HepG2 (cell line): ENCODE data around the gene KLF12. TPM values are rescaled to one million over a fixed set of nuclear protein-coding genes. Genes with fewer than 3 reads are reported as not detected.

Experiments
- ATAC-seq: fragments of 200-7000 bp; cut with Tn5 transposase; 3 replicates; pipeline ENCODE4 v1.9.1; 2020; ENCODE audit warnings: mild to moderate bottlenecking, moderate library complexity
- BruUV-seq: library from RNA; stranded (reverse); fragments of 400-500 nt; replicated peaks from 2 replicates; lab custom pipeline; 2021; lab: Mats Ljungman, UMichigan
- CTCF ChIA-PET: fragments of 300-600 bp; formaldehyde crosslinking; extraction: SDS; loops from one replicate; lab custom pipeline; 2021; ENCODE audit warnings: low total read pairs, inconsistent platforms, low intra/inter-chr PET ratio; lab: Yijun Ruan, JAX
- POLR2A ChIA-PET: fragments of 350-600 bp; sonication (Branson Sonifier 250); formaldehyde crosslinking; loops from one replicate; lab custom pipeline; 2020; ENCODE audit warnings: antibody characterized with exemption, inconsistent platforms; lab: Yijun Ruan, JAX
- DNase-seq: peaks from one replicate; pipeline ENCODE4 v3.0.0-alpha.2; 2015; ENCODE audit warnings: low spot score
- FAIRE-seq: peaks from 3 replicates; lab custom pipeline; 2011; peaks lifted over from hg19 to GRCh38; lab: Jason Lieb, UNC
- H2AFZ ChIP-seq: one replicate; pipeline ENCODE4 v1.6.1; 2011; ENCODE audit warnings: low read length, inconsistent platforms
- H3K27ac ChIP-seq: fragments of 300-600 bp; 3 replicates; pipeline ENCODE4 v1.8.0; 2011; ENCODE audit warnings: mixed run types, mild to moderate bottlenecking, mixed read lengths, low read length, inconsistent platforms; ENCODE audit not compliant: insufficient read depth; ENCODE audit errors: extremely low read length
- H3K27me3 ChIP-seq, 2 experiments: fragments of 200-600 bp in 1 of 2; 2 replicates in 1 of 2; 3 replicates in 1 of 2; pipeline versions ENCODE4 v1.6.0 to v1.8.0; 2011; ENCODE audit warnings: low read length in 2 of 2, mild to moderate bottlenecking in 2 of 2, moderate library complexity in 2 of 2, inconsistent platforms in 1 of 2; ENCODE audit not compliant: insufficient read depth in 2 of 2, control insufficient read depth in 1 of 2
- H3K36me3 ChIP-seq, 2 experiments: fragments of 200-600 bp in 1 of 2; replicated peaks in 1 of 2; 2 replicates in 1 of 2; 3 replicates in 1 of 2; pipeline versions ENCODE4 v1.5.1 to v1.8.0; 2011; ENCODE audit warnings: low read length in 2 of 2, inconsistent platforms in 1 of 2; ENCODE audit not compliant: insufficient read depth in 2 of 2, control insufficient read depth in 1 of 2
- H3K4me1 ChIP-seq: 2 replicates; pipeline ENCODE4 v1.5.1; 2012; ENCODE audit warnings: low read length, inconsistent platforms; ENCODE audit not compliant: insufficient read depth
- H3K4me2 ChIP-seq: 2 replicates; pipeline ENCODE4 v1.6.0; 2011; ENCODE audit warnings: low read depth, low read length, inconsistent platforms
- H3K4me3 ChIP-seq, 3 experiments: fragments of 200-600 bp in 1 of 3; sonication (generic), shearing (Covaris generic) in 1 of 3; replicated peaks in 1 of 3; 2 replicates each; pipeline ENCODE4 v1.5.1; 2011 to 2016; ENCODE audit warnings: low read length in 3 of 3, inconsistent platforms in 2 of 3, low read depth in 2 of 3, mild to moderate bottlenecking in 2 of 3, control low read depth in 1 of 3, mixed read lengths in 1 of 3; ENCODE audit not compliant: insufficient read depth in 1 of 3
- H3K79me2 ChIP-seq: one replicate; pipeline ENCODE4 v1.6.1; 2011; ENCODE audit warnings: low read length, inconsistent platforms; ENCODE audit not compliant: insufficient read depth
- H3K9ac ChIP-seq: 2 replicates; pipeline ENCODE4 v1.6.0; 2011; ENCODE audit warnings: mild to moderate bottlenecking, low read depth, low read length, inconsistent platforms; ENCODE audit not compliant: insufficient read depth
- H3K9me3 ChIP-seq: 2 replicates; pipeline ENCODE4 v1.5.1; 2012; ENCODE audit warnings: mild to moderate bottlenecking, low read length
- H4K20me1 ChIP-seq: 2 replicates; pipeline ENCODE4 v1.6.0; 2011; ENCODE audit warnings: inconsistent platforms, mild to moderate bottlenecking, low read length, moderate library complexity; ENCODE audit not compliant: insufficient read depth
- BRD4 ChIP-seq: sonication (generic); formaldehyde crosslinking; IDR thresholded peaks from 2 replicates; pipeline ENCODE4 v1.4.0; 2020; ENCODE audit warnings: missing genetic modification reagents
- E2F2 ChIP-seq: sonication (generic); formaldehyde crosslinking; IDR thresholded peaks from 2 replicates; pipeline ENCODE4 v1.4.0; 2020; ENCODE audit warnings: missing genetic modification reagents, borderline replicate concordance
- ESRRA ChIP-seq: sonication (generic); formaldehyde crosslinking; IDR thresholded peaks from 2 replicates; pipeline ENCODE4 v1.5.1; 2020; ENCODE audit warnings: mild to moderate bottlenecking, low read depth, missing genetic modification reagents
- GLI4 ChIP-seq: sonication (generic); formaldehyde crosslinking; IDR thresholded peaks from 2 replicates; pipeline ENCODE4 v1.5.1; 2020; ENCODE audit warnings: missing genetic modification reagents, mild to moderate bottlenecking, moderate library complexity, borderline replicate concordance
- HIC2 ChIP-seq: sonication (generic); formaldehyde crosslinking; IDR thresholded peaks from 2 replicates; pipeline ENCODE4 v1.9.0; 2022; ENCODE audit warnings: low read depth, missing genetic modification reagents
- PCBP1 ChIP-seq: fragments of 200-400 bp; formaldehyde crosslinking; IDR thresholded peaks from 2 replicates; pipeline ENCODE4 v1.6.1; 2017; ENCODE audit warnings: mild to moderate bottlenecking, low read depth, low read length, borderline replicate concordance
- REXO4 ChIP-seq: sonication (generic); formaldehyde crosslinking; IDR thresholded peaks from 2 replicates; pipeline ENCODE4 v1.8.0; 2022; ENCODE audit warnings: missing genetic modification reagents, mild to moderate bottlenecking, borderline replicate concordance
- RFXAP ChIP-seq: sonication (generic); formaldehyde crosslinking; IDR thresholded peaks from 2 replicates; pipeline ENCODE4 v1.4.0; 2020; ENCODE audit warnings: missing genetic modification reagents, borderline replicate concordance
- SMAD9 ChIP-seq: sonication (generic); formaldehyde crosslinking; IDR thresholded peaks from 2 replicates; pipeline ENCODE4 v1.5.1; 2020; ENCODE audit warnings: mild to moderate bottlenecking, missing genetic modification reagents
- YEATS2 ChIP-seq: sonication (generic); formaldehyde crosslinking; IDR thresholded peaks from 2 replicates; pipeline ENCODE4 v1.4.0; 2020; ENCODE audit warnings: missing genetic modification reagents, borderline replicate concordance
- ZNF354B ChIP-seq: sonication (generic); formaldehyde crosslinking; IDR thresholded peaks from 2 replicates; pipeline ENCODE4 v1.8.0; 2022; ENCODE audit warnings: mild to moderate bottlenecking, missing genetic modification reagents
- ZNF570 ChIP-seq: sonication (generic); formaldehyde crosslinking; IDR thresholded peaks from 2 replicates; pipeline ENCODE4 v1.4.0; 2020; ENCODE audit warnings: mild to moderate bottlenecking, missing genetic modification reagents, borderline replicate concordance
- ZNF792 ChIP-seq: IDR thresholded peaks from 2 replicates; pipeline ENCODE4 v1.6.1; 2016
- WGBS: methylation state at CpG from one replicate; pipeline ENCODE4 v1.1.6; 2017; ENCODE audit warnings: low lambda C conversion rate; 5-methylcytosine and 5-hydroxymethylcytosine counted together
- in situ Hi-C: cut with HindIII; loops from 2 replicates; pipeline ENCODE4 v1.10.0; 2017; ENCODE audit warnings: low pct_unique_long_range_greater_than_20kb; ENCODE audit not compliant: extremely low pct_ligation_motif_present
- intact Hi-C: fragments of 100-400 bp; cut with micrococcal nuclease; formaldehyde crosslinking; loops from one replicate; pipeline ENCODE4 v1.10.0; 2022; ENCODE audit not compliant: unreplicated experiment
- polyA plus RNA-seq, 8 experiments: library from polyadenylated mRNA; depleted of rRNA in 3 of 8; stranded (reverse) in 7 of 8; unstranded in 1 of 8; fragments of >200 nt; fragmentation: Illumina TruSeq in 4 of 8; extraction: Trizol in 4 of 8; gene quantifications; 2 replicates each; pipeline versions ENCODE4 v1.2.1 to v1.2.3, GENCODE V29; 2011 to 2016; ENCODE audit warnings: low read depth in 4 of 8, missing spikeins in 1 of 8, mixed read lengths in 1 of 8; ENCODE audit not compliant: insufficient read depth in 1 of 8
- total RNA-seq, 5 experiments: library from RNA; depleted of rRNA; stranded (reverse); fragments of >200 nt; fragmentation: Illumina TruSeq; extraction: Trizol; gene quantifications; 2 replicates each; pipeline ENCODE4 v1.2.3, GENCODE V29; 2016; ENCODE audit warnings: low read depth in 1 of 5
- TF ChIP-seq, protein P1 (sequence below): sonication (generic); formaldehyde crosslinking; IDR thresholded peaks from 2 replicates; pipeline ENCODE4 v1.5.0; 2020; ENCODE audit warnings: missing genetic modification reagents

KLF12 gene
- total and polyA plus RNA-seq, 2 of the 13 experiments (the other 11 are each of a cell fraction or from before 2014, with no cell fraction given): 0.66 to 1.5 TPM

DNA sequence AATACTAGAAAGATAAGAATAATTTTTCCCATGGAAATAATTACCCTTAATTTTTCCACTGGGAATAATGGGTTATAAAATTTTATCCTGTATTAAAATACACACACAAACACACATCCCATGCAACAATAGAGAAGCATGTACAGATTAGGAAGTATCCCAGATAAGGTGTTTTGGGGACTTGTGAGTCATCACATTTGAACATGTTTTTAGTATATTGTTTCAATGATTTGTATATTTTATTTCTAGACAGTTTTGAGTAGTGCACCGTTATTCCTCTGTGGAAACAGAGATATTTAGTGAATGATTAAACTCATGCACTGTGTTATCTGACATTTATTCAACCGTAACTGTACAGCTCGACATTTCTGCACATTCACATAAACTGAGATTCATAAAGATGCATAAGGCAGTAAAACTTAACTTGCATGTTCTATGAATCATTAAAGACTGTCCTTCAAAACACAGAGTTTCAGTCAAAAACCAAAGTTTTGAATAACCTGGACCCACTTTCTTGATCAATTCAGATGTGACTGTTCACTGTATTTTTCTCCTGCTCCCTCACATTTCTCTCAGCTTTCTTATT is 30.1 kb downstream of the KLF12 start:
- H2AFZ ChIP-seq: no peak overlapping the region
- H3K27ac ChIP-seq: no peak overlapping the region
- H3K9ac ChIP-seq: no peak overlapping the region
- no peaks in the 10 kb centered on the region for H4K20me1 ChIP-seq
- H3K79me2 ChIP-seq: no peaks in the 10 kb centered on the region
- TF ChIP-seq RFXAP (no peak), GLI4 (no peak), E2F2 (CRISPR knock-in tag) (no peak), BRD4 (CRISPR knock-in tag) (no peak), HIC2 (no peak), YEATS2 (CRISPR knock-in tag) (no peak), ZNF792 (no peak), REXO4 (CRISPR knock-in tag) (no peak), ESRRA (CRISPR knock-in tag) (no peak), SMAD9 (no peak), ZNF570 (CRISPR knock-in tag) (no peak), PCBP1 (no peak), ZNF354B (CRISPR knock-in tag) (no peak)
- TF ChIP-seq, protein P1, sequence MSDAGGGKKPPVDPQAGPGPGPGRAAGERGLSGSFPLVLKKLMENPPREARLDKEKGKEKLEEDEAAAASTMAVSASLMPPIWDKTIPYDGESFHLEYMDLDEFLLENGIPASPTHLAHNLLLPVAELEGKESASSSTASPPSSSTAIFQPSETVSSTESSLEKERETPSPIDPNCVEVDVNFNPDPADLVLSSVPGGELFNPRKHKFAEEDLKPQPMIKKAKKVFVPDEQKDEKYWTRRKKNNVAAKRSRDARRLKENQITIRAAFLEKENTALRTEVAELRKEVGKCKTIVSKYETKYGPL (CRISPR knock-in tag): no peak
- TF ChIP-seq, all 625 proteins: peak for 0
- FAIRE-seq: no peak
- Histone ChIP-seq H3K36me3 (no peaks in the 10 kb centered on the region), H3K9me3 (no peaks in the 10 kb centered on the region), H3K27me3 (no peaks in the 10 kb centered on the region), H3K4me1 (0 out of 2 replicates have a peak, but pooled peaks cover 4% of the 10 kb centered on the region), H3K4me2 (no peak overlapping the region), H3K4me3 (no peak overlapping the region)
- in situ Hi-C loops: no loop called here
- ATAC-seq: no peak
- intact Hi-C loops: no loop called here
- POLR2A ChIA-PET: no interaction called here
- WGBS: 34% methylated on average over 3 of the region's 3 CpGs
- no TSS peak for BruUV-seq
- no peak for DNase-seq
- CTCF ChIA-PET: no interaction called here
